ENCODE results near the gene COL16A1.

- peak in 1 of 3 donors; percentile 21 for TF ChIP-seq CTCF (IDR thresholded peaks at IDR 0.05)
- TF ChIP-seq POLR2A (IDR thresholded peaks at IDR 0.05) = peak; percentile 57
- no peak for TF ChIP-seq EP300 (IDR thresholded peaks at IDR 0.05)
Observed at GRCh38 chr1:31703431-31704270, at the start of gene COL16A1.

Data from ovary (tissue), 3 donors.